HL-60 (cell line): ENCODE data around the gene BRSK2.
"Not testable (repeated sequence)": the region's sequence is repeated elsewhere in the genome, so short reads cannot be mapped to it uniquely, and the experiment has no call there.

Source experiments
- DNase-seq, 2 experiments: peaks; one replicate each; pipeline ENCODE4 v3.0.0-alpha.2; 2010 to 2020; ENCODE audit warnings: low read depth in 1 of 2, low spot score in 1 of 2
- H3K27ac ChIP-seq: fragments of 250-450 bp; sonication (Bioruptor Pico); replicated peaks from 2 replicates; pipeline ENCODE4 v1.5.1; 2020; ENCODE audit warnings: mild to moderate bottlenecking, moderate library complexity
- H3K27me3 ChIP-seq: fragments of 250-450 bp; sonication (Bioruptor Pico); 2 replicates; pipeline ENCODE4 v1.5.1; 2021; ENCODE audit warnings: mild to moderate bottlenecking, moderate library complexity; ENCODE audit not compliant: insufficient read depth, poor library complexity, severe bottlenecking
- H3K4me3 ChIP-seq: replicated peaks from 2 replicates; pipeline ENCODE4 v1.5.1; 2011; ENCODE audit warnings: mild to moderate bottlenecking, control low read depth, low read length; ENCODE audit not compliant: insufficient read depth
- GABPA ChIP-seq: IDR thresholded peaks from 2 replicates; pipeline ENCODE4 v1.6.1; 2012; ENCODE audit warnings: low read depth
- POLR2AphosphoS5 ChIP-seq: IDR thresholded peaks from 2 replicates; pipeline ENCODE4 v1.6.1; 2012; ENCODE audit warnings: low read depth
- SPI1 ChIP-seq: IDR thresholded peaks from 2 replicates; pipeline ENCODE4 v1.6.1; 2012; ENCODE audit warnings: low read depth, mild to moderate bottlenecking, borderline replicate concordance
- TF ChIP-seq, protein P1 (sequence below): IDR thresholded peaks from 2 replicates; pipeline ENCODE4 v1.6.1; 2012; ENCODE audit warnings: low read depth; ENCODE audit not compliant: insufficient replicate concordance
- TF ChIP-seq, protein P2 (sequence below): IDR thresholded peaks from one replicate; pipeline ENCODE4 v1.5.1; 2011; ENCODE audit warnings: low read length, control low read depth, inconsistent platforms; ENCODE audit not compliant: insufficient read depth

Gene BRSK2

DNA sequence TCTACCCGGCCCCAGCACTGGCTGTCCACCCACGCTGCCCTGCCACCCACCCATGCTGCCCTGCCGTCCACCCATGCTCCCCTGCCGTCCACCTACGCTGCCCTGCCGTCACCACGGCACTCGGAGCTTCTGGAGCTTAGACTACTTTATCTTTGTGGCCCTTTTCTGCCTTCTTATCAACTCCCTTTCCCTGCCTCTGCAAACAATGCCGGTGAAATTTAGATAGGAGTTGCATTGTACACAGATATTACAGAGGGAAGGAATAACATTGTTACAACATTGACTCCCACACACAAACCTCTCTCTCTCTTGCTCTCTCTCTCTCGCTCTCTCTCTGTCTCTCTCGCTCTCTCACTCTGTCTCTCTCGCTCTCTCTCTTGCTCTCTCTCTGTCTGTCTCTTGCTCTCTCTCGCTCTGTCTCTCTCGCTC, 33.7 kb upstream of the BRSK2 start:
- TF ChIP-seq, protein P1, sequence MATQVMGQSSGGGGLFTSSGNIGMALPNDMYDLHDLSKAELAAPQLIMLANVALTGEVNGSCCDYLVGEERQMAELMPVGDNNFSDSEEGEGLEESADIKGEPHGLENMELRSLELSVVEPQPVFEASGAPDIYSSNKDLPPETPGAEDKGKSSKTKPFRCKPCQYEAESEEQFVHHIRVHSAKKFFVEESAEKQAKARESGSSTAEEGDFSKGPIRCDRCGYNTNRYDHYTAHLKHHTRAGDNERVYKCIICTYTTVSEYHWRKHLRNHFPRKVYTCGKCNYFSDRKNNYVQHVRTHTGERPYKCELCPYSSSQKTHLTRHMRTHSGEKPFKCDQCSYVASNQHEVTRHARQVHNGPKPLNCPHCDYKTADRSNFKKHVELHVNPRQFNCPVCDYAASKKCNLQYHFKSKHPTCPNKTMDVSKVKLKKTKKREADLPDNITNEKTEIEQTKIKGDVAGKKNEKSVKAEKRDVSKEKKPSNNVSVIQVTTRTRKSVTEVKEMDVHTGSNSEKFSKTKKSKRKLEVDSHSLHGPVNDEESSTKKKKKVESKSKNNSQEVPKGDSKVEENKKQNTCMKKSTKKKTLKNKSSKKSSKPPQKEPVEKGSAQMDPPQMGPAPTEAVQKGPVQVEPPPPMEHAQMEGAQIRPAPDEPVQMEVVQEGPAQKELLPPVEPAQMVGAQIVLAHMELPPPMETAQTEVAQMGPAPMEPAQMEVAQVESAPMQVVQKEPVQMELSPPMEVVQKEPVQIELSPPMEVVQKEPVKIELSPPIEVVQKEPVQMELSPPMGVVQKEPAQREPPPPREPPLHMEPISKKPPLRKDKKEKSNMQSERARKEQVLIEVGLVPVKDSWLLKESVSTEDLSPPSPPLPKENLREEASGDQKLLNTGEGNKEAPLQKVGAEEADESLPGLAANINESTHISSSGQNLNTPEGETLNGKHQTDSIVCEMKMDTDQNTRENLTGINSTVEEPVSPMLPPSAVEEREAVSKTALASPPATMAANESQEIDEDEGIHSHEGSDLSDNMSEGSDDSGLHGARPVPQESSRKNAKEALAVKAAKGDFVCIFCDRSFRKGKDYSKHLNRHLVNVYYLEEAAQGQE: no peak
- TF ChIP-seq POLR2AphosphoS5 (no peak), GABPA (no peak), SPI1 (no peak)
- TF ChIP-seq, protein P2, sequence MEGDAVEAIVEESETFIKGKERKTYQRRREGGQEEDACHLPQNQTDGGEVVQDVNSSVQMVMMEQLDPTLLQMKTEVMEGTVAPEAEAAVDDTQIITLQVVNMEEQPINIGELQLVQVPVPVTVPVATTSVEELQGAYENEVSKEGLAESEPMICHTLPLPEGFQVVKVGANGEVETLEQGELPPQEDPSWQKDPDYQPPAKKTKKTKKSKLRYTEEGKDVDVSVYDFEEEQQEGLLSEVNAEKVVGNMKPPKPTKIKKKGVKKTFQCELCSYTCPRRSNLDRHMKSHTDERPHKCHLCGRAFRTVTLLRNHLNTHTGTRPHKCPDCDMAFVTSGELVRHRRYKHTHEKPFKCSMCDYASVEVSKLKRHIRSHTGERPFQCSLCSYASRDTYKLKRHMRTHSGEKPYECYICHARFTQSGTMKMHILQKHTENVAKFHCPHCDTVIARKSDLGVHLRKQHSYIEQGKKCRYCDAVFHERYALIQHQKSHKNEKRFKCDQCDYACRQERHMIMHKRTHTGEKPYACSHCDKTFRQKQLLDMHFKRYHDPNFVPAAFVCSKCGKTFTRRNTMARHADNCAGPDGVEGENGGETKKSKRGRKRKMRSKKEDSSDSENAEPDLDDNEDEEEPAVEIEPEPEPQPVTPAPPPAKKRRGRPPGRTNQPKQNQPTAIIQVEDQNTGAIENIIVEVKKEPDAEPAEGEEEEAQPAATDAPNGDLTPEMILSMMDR: no peak
- no peak for DNase-seq
- no peak overlapping the region for H3K27ac ChIP-seq
- H3K4me3 ChIP-seq: no peak overlapping the region
- H3K27me3 ChIP-seq: peaks cover 3% of the 10 kb centered on the region

DNA sequence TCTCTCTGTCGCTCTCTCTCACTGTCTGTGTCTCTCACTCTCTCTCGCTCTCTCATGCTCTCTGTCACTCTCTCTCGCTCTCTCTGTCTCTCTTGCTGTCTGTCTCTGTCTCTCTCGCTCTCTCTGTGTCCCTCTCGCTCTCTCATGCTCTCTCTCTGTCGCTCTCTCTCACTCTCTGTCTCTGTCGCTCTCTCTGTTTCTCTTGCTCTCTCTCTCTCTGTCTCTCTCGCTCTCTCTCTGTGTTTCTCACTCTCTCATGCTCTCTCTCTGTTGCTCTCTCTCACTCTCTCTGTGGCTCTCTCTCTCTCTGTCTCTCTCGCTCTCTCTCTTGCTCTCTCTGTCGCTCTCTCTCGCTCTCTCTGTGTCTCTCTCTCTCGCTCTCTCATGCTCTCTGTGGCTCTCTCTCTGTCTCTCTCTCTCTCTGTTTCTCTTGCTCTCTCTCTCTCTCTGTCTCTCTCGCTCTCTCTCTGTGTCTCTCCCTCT, 33.2 kb upstream of the BRSK2 start:
- H3K27ac ChIP-seq: no peak overlapping the region
- DNase-seq: no peak
- no peak overlapping the region for H3K4me3 ChIP-seq
- TF ChIP-seq, protein P2: no peak
- TF ChIP-seq SPI1 (no peak), POLR2AphosphoS5 (no peak), GABPA (no peak)
- TF ChIP-seq, protein P1: no peak
- H3K27me3 ChIP-seq: no peaks in the 10 kb centered on the region

DNA sequence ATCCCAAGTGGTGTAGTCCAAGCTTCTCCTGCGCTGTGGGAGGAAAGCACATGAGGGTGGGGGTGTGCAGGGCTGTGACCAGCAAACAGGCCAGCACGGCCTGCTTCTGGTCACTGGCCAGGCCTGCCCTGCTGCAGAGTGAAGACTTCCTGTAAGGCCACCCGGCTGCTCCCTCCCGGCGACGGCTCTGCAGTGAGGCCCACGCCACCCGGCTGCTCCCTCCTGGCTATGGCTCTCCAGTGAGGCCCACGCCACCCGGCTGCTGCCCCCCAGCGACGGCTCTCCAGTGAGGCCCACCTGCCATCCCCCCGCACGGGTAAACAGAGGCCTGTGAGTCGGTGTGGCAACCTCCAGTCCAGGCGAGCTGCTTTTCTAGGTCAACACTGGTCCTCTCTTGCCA, 31.4 kb upstream of the BRSK2 start:
- TF ChIP-seq GABPA: no peak
- TF ChIP-seq, protein P1: no peak
- H3K27me3 ChIP-seq: no peaks in the 10 kb centered on the region
- H3K27ac ChIP-seq: no peak overlapping the region
- H3K4me3 ChIP-seq: no peak overlapping the region
- DNase-seq: no peak

DNA sequence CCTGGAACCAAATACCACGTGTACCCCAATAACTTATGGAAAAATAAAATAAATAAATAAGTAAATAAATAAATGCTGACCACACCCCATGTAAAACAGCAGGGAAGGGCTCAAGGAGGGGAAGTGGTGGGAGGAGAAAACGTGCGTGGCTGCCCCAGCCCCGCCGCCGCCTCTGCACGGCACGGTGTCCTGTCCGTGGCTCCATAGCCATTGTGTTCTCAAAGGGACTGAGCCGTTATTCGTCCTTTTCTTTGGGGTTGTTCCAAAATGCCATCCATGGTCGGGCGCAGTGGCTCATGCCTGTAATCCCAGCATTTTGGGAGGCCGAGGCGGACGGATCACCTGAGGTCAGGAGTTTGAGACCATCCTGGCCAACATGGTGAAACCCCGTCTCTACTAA, 30.8 kb upstream of the BRSK2 start:
- H3K27ac ChIP-seq, DNase-seq: not testable (repeated sequence)

More for the DNA sequence above, 30.8 kb upstream of the BRSK2 start:
- not testable (repeated sequence) for H3K4me3 ChIP-seq, H3K27me3 ChIP-seq
